Mesothelial cell of epicardium (in vitro differentiated cells): ENCODE data around the gene REPIN1. TPM values are rescaled to one million over a fixed set of nuclear protein-coding genes. Genes with fewer than 3 reads are reported as not detected.
A peak's percentile ranks its signal among the peaks of the same experiment; 100 is the strongest.

Experiments used
- DNase-seq, 2 experiments: peaks; one replicate each; pipeline ENCODE4 v3.0.0; 2021; ENCODE audit warnings: low spot score in 2 of 2; ENCODE audit not compliant: unreplicated experiment in 2 of 2
- H3K27ac Mint-ChIP-seq: 2 replicates; pipeline ENCODE4 v1.8.0; 2021; ENCODE audit warnings: mixed read lengths
- H3K27me3 Mint-ChIP-seq: 2 replicates; pipeline ENCODE4 v1.8.0; 2021; ENCODE audit warnings: low read depth, mixed read lengths
- H3K36me3 Mint-ChIP-seq: 2 replicates; pipeline ENCODE4 v1.8.0; 2021; ENCODE audit warnings: mixed read lengths
- H3K4me1 Mint-ChIP-seq: 2 replicates; pipeline ENCODE4 v1.8.0; 2021; ENCODE audit warnings: mixed read lengths
- H3K4me3 Mint-ChIP-seq: 2 replicates; pipeline ENCODE4 v1.8.0; 2021; ENCODE audit warnings: mild to moderate bottlenecking, moderate library complexity, mixed read lengths
- H3K9me3 Mint-ChIP-seq: 2 replicates; pipeline ENCODE4 v1.8.0; 2021; ENCODE audit warnings: mixed read lengths
- total RNA-seq: library from RNA; stranded (reverse); gene quantifications from 3 replicates; pipeline ENCODE4 v1.2.1, GENCODE V29; 2021
- TF ChIP-seq, protein P1 (sequence below): fragments of 200-600 bp; sonication (generic); IDR thresholded peaks from one replicate; pipeline ENCODE4 v1.5.0; 2021; ENCODE audit warnings: antibody characterized with exemption; ENCODE audit not compliant: unreplicated experiment

REPIN1 gene
- total RNA-seq, 1 donor from 2014 or later: 148 TPM

DNA sequence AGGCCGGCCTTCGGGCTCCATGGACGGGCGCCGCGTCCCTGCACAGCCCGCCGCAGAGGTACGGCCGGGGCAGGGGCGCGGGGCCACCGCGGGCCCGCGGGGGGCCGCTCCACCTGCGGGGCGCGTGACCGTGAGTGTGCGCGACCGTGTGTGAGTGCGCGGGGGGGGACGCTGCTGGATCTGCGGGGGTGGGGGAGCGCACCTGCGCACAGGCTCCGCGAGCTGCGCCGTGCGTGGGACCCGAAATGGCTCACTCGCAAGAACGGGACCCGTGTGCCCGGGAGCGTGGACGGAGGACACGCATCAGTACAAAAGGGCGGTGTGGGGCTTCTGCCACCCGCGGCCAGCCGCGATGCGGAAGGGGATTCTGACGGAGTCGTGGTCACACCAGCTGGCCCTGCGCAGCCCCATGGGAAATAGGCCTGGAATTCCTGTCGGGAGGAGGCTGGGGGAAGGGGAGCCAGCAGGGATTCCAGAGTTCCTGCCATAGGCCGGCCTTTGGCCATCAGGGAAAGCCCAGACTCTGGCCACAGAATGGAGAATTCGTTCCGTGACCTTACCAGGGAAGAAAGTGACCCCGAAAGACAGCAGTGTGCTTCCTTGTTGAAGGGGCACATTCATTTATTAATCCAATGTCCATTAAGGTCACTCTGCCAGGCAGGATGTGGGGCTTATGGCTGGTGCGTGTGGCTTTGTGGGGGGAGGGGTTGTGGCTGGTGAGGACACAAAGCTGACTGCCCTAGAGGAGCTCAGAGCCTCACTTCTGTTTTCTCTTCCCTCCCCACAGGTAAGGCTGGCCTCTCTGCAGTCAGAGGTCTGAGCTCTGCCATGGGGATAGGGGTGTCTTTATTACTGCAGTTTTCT, 494 bp downstream of the REPIN1 start:
- peaks cover 56% of the 10 kb centered on the region for H3K4me1 Mint-ChIP-seq
- no peaks in the 10 kb centered on the region for H3K27me3 Mint-ChIP-seq
- no peaks in the 10 kb centered on the region for H3K36me3 Mint-ChIP-seq
- H3K9me3 Mint-ChIP-seq: no peaks in the 10 kb centered on the region
- H3K4me3 Mint-ChIP-seq: peak overlapping the region; percentile 96
- peak in 1 of 2 experiments; percentile 62 for DNase-seq
- TF ChIP-seq, protein P1, sequence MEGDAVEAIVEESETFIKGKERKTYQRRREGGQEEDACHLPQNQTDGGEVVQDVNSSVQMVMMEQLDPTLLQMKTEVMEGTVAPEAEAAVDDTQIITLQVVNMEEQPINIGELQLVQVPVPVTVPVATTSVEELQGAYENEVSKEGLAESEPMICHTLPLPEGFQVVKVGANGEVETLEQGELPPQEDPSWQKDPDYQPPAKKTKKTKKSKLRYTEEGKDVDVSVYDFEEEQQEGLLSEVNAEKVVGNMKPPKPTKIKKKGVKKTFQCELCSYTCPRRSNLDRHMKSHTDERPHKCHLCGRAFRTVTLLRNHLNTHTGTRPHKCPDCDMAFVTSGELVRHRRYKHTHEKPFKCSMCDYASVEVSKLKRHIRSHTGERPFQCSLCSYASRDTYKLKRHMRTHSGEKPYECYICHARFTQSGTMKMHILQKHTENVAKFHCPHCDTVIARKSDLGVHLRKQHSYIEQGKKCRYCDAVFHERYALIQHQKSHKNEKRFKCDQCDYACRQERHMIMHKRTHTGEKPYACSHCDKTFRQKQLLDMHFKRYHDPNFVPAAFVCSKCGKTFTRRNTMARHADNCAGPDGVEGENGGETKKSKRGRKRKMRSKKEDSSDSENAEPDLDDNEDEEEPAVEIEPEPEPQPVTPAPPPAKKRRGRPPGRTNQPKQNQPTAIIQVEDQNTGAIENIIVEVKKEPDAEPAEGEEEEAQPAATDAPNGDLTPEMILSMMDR: no peak
- peak overlapping the region; percentile 99 for H3K27ac Mint-ChIP-seq

DNA sequence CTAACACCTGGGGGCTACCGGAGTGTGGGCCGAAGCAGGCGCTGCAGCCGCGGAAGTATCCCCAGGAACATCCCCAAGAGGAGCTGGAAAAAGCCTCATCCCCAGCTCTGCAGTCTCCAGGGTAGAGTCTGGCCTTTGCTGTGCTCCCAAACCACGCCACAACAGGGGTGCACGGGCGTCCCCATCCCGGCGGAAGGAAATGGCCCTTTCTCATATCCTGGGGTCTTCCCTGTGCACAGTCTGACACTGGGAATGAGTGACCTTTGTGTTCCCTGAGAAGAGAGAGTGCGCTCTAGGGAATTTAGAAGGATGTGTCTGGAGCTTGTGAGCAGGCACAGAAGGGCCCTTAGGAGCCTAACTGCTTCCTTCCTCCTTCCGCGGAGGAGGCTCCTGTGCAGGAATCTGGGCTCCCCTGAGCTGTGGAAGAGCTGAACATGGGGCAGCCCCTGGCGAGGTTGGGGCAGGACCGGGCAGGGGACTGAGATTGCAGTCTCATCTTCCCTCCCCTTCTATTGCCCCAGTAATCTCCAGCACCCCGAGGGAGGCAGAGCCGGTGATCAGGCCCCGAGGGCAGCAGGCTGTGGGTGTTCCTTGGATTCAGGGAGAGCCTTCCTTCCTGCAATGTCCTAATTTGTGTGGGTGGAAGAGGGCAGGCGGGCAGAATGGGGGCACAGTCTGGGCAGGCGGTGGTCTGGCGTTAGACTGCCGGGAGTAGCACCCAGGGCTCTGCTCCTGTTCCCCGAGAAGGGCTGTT, 1.3 kb downstream of the REPIN1 start:
- H3K36me3 Mint-ChIP-seq: peaks cover 4% of the 10 kb centered on the region
- H3K27me3 Mint-ChIP-seq: no peaks in the 10 kb centered on the region
- no peaks in the 10 kb centered on the region for H3K9me3 Mint-ChIP-seq
- DNase-seq: no peak
- H3K27ac Mint-ChIP-seq: peak overlapping the region; percentile 99
- peaks cover 63% of the 10 kb centered on the region for H3K4me1 Mint-ChIP-seq
- TF ChIP-seq, protein P1: no peak
- peak overlapping the region; percentile 96 for H3K4me3 Mint-ChIP-seq

DNA sequence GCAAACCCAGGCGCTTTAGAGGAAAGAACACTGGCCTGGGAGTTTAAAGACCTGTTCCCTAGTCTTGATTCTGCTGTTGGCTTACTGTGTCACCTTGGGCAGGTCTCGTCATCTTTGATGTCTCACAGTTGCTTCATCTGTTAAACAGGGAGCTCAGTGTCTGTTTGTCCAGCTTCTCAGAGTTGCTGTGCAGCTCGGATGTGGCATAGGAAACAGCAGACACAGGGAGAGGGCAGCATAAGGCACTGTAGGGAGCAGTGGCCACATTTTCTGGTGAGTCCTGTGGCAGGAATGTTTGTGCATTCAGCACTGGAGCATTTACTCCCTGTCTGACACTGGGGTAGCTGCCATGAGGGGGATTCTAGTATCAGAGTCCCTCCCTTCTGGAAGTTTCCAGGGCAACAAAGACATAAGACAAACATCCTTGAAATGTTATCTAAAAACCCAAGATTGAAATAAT, 2.0 kb downstream of the REPIN1 start:
- Mint-ChIP-seq H3K27me3 (no peaks in the 10 kb centered on the region), H3K4me1 (peaks cover 61% of the 10 kb centered on the region), H3K4me3 (peak overlapping the region; percentile 96), H3K9me3 (no peaks in the 10 kb centered on the region), H3K27ac (peak overlapping the region; percentile 99), H3K36me3 (peaks cover 4% of the 10 kb centered on the region)
- TF ChIP-seq, protein P1: no peak
- DNase-seq: no peak

DNA sequence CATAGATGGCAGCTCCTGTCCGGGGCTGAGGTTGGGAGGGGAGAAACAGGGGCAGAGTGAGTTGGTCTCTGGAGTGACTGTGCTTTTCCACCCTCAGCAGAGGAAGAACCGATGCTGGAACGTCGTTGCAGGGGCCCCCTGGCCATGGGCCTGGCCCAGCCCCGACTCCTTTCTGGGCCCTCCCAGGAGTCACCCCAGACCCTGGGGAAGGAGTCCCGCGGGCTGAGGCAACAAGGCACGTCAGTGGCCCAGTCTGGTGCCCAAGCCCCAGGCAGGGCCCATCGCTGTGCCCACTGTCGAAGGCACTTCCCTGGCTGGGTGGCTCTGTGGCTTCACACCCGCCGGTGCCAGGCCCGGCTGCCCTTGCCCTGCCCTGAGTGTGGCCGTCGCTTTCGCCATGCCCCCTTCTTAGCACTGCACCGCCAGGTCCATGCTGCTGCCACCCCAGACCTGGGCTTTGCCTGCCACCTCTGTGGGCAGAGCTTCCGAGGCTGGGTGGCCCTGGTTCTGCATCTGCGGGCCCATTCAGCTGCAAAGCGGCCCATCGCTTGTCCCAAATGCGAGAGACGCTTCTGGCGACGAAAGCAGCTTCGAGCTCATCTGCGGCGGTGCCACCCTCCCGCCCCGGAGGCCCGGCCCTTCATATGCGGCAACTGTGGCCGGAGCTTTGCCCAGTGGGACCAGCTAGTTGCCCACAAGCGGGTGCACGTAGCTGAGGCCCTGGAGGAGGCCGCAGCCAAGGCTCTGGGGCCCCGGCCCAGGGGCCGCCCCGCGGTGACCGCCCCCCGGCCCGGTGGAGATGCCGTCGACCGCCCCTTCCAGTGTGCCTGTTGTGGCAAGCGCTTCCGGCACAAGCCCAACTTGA, 2.7 kb downstream of the REPIN1 start:
- H3K4me3 Mint-ChIP-seq: peak overlapping the region; percentile 96
- no peak for DNase-seq
- H3K27ac Mint-ChIP-seq: peak overlapping the region; percentile 99
- no peaks in the 10 kb centered on the region for H3K9me3 Mint-ChIP-seq
- no peaks in the 10 kb centered on the region for H3K27me3 Mint-ChIP-seq
- TF ChIP-seq, protein P1: no peak
- peaks cover 61% of the 10 kb centered on the region for H3K4me1 Mint-ChIP-seq
- peaks cover 4% of the 10 kb centered on the region for H3K36me3 Mint-ChIP-seq

DNA sequence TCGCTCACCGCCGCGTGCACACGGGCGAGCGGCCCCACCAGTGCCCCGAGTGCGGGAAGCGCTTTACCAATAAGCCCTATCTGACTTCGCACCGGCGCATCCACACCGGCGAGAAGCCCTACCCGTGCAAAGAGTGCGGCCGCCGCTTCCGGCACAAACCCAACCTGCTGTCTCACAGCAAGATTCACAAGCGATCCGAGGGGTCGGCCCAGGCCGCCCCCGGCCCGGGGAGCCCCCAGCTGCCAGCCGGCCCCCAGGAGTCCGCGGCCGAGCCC, 3.3 kb downstream of the REPIN1 start:
- Mint-ChIP-seq H3K4me1 (peaks cover 65% of the 10 kb centered on the region), H3K27me3 (no peaks in the 10 kb centered on the region), H3K9me3 (no peaks in the 10 kb centered on the region), H3K36me3 (peaks cover 4% of the 10 kb centered on the region), H3K27ac (no peak overlapping the region), H3K4me3 (no peak overlapping the region)
- TF ChIP-seq, protein P1: no peak
- DNase-seq: no peak
